Mesothelial cell of epicardium (in vitro differentiated cells): Measurements from ENCODE around the gene OSBPL5. TPM values are rescaled to one million over a fixed set of nuclear protein-coding genes. Genes with fewer than 3 reads are reported as not detected.

ENCODE experiments used
- DNase-seq, 2 experiments: peaks; one replicate each; pipeline ENCODE4 v3.0.0; 2021; ENCODE audit warnings: low spot score in 2 of 2; ENCODE audit not compliant: unreplicated experiment in 2 of 2
- H3K27ac Mint-ChIP-seq: 2 replicates; pipeline ENCODE4 v1.8.0; 2021; ENCODE audit warnings: mixed read lengths
- H3K27me3 Mint-ChIP-seq: 2 replicates; pipeline ENCODE4 v1.8.0; 2021; ENCODE audit warnings: low read depth, mixed read lengths
- H3K36me3 Mint-ChIP-seq: 2 replicates; pipeline ENCODE4 v1.8.0; 2021; ENCODE audit warnings: mixed read lengths
- H3K4me1 Mint-ChIP-seq: 2 replicates; pipeline ENCODE4 v1.8.0; 2021; ENCODE audit warnings: mixed read lengths
- H3K4me3 Mint-ChIP-seq: 2 replicates; pipeline ENCODE4 v1.8.0; 2021; ENCODE audit warnings: mild to moderate bottlenecking, moderate library complexity, mixed read lengths
- H3K9me3 Mint-ChIP-seq: 2 replicates; pipeline ENCODE4 v1.8.0; 2021; ENCODE audit warnings: mixed read lengths
- total RNA-seq: library from RNA; stranded (reverse); gene quantifications from 3 replicates; pipeline ENCODE4 v1.2.1, GENCODE V29; 2021
- TF ChIP-seq, protein P1 (sequence below): fragments of 200-600 bp; sonication (generic); IDR thresholded peaks from one replicate; pipeline ENCODE4 v1.5.0; 2021; ENCODE audit warnings: antibody characterized with exemption; ENCODE audit not compliant: unreplicated experiment

The OSBPL5 gene
- total RNA-seq, 1 donor from 2014 or later = 37.1 TPM

DNA sequence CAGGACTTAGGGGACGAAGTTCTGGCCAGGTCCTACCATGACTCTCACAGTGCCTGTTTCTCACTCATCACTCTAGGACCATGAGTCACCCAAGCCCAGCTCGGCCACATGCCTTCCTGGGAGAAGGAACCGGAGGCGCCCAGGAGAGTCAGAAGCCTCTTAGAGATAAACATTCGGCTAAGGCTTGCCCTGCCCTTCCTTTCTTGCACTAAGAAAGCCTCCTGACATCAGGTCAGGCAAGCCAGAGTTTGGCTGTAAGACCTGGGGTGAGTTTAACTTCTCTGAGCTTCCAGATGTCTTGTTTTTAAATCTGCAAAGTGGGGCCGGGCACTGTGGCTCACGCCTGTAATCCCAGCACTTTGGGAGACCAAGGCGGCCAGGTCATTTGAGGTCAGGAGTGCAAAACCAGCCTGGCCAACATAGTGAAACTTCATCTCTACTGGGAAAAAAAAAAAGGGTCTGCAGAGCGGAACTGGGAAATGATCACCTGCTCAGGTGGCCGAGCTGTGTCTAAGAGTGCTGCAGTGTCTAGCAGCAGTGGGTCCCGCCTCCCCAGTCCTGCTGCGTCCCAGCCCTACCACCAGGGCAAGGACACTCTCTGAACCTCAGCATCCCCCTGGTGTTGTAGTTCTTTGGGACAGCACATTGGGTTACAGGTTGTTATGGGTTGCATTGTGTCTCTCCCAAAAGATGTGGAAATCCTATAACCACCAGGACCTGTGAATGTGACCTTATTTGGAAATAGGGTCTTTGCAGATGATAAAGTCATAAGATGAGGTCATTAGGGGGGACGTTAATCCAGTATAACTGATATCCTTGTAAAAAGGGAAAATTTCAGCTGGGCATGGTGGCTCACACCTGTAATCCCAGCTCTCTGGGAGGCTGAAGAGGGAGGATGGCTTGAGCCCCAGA lies 106.1 kb downstream of the OSBPL5 start:
- H3K4me3 Mint-ChIP-seq = peak overlapping the region; percentile 55

GRCh38 chr11:3057069-3057963 lies 107.8 kb downstream of the OSBPL5 start, which contains the start of gene CARS1:
Gene CARS1 (minus strand): TSS chr11:3057423. CDS start chr11:3057367, 56 bp downstream.
- H3K4me3 Mint-ChIP-seq = peak within 1 kb of the TSS; percentile 93
- TF ChIP-seq, protein P1, sequence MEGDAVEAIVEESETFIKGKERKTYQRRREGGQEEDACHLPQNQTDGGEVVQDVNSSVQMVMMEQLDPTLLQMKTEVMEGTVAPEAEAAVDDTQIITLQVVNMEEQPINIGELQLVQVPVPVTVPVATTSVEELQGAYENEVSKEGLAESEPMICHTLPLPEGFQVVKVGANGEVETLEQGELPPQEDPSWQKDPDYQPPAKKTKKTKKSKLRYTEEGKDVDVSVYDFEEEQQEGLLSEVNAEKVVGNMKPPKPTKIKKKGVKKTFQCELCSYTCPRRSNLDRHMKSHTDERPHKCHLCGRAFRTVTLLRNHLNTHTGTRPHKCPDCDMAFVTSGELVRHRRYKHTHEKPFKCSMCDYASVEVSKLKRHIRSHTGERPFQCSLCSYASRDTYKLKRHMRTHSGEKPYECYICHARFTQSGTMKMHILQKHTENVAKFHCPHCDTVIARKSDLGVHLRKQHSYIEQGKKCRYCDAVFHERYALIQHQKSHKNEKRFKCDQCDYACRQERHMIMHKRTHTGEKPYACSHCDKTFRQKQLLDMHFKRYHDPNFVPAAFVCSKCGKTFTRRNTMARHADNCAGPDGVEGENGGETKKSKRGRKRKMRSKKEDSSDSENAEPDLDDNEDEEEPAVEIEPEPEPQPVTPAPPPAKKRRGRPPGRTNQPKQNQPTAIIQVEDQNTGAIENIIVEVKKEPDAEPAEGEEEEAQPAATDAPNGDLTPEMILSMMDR = no peak
- DNase-seq = peak; percentile 93 to 94
- H3K27me3 Mint-ChIP-seq = no peaks in the 10 kb centered on the region
- peaks cover 14% of the 10 kb centered on the region for H3K4me1 Mint-ChIP-seq
- peak within 1 kb of the TSS; percentile 91 for H3K27ac Mint-ChIP-seq
- H3K36me3 Mint-ChIP-seq = no peaks in the 10 kb centered on the region
- no peaks in the 10 kb centered on the region for H3K9me3 Mint-ChIP-seq

More for the DNA sequence above, 106.1 kb downstream of the OSBPL5 start:
- Mint-ChIP-seq H3K36me3 (no peaks in the 10 kb centered on the region), H3K27me3 (no peaks in the 10 kb centered on the region), H3K4me1 (peaks cover 14% of the 10 kb centered on the region), H3K27ac (no peak overlapping the region), H3K9me3 (peaks cover 1% of the 10 kb centered on the region)
- no peak for DNase-seq
- TF ChIP-seq, protein P1 = no peak

GRCh38 chr11:3056296-3057068 lies 108.6 kb downstream of the OSBPL5 start:
- Mint-ChIP-seq H3K27ac (peak overlapping the region; percentile 91), H3K27me3 (no peaks in the 10 kb centered on the region), H3K36me3 (no peaks in the 10 kb centered on the region), H3K4me1 (peaks cover 17% of the 10 kb centered on the region), H3K4me3 (peak overlapping the region; percentile 93), H3K9me3 (no peaks in the 10 kb centered on the region)
- DNase-seq = no peak
- TF ChIP-seq, protein P1 = no peak

- H3K9me3 Mint-ChIP-seq = no peaks in the 10 kb centered on the region
- peaks cover 17% of the 10 kb centered on the region for H3K4me1 Mint-ChIP-seq
- peak overlapping the region; percentile 93 for H3K4me3 Mint-ChIP-seq
Measured at GRCh38 chr11:3055891-3056290, 109.2 kb downstream of the OSBPL5 start.

More at GRCh38 chr11:3055891-3056290, 109.2 kb downstream of the OSBPL5 start:
- no peaks in the 10 kb centered on the region for H3K27me3 Mint-ChIP-seq
- TF ChIP-seq, protein P1 = no peak
- no peak overlapping the region for H3K27ac Mint-ChIP-seq
- DNase-seq = no peak
- no peaks in the 10 kb centered on the region for H3K36me3 Mint-ChIP-seq
